ENCODE results near the gene CLK3.

Gene CLK3

GRCh38 chr15:74603026-74603788, 12.4 kb upstream of the CLK3 start:
- DNase-seq (ENCODE audit: low read depth in 4 of 4, low spot score in 1 of 4), result no peak

GRCh38 chr15:74603789-74604705, 11.6 kb upstream of the CLK3 start:
- no peak for DNase-seq (ENCODE audit: low read depth in 4 of 4, low spot score in 1 of 4)

GRCh38 chr15:74604983-74605794, 10.4 kb upstream of the CLK3 start:
- no peak for DNase-seq (ENCODE audit: low read depth in 4 of 4, low spot score in 1 of 4)

GRCh38 chr15:74605795-74606150, 9.9 kb upstream of the CLK3 start:
- no peak for DNase-seq (ENCODE audit: low read depth in 4 of 4, low spot score in 1 of 4)

DNA sequence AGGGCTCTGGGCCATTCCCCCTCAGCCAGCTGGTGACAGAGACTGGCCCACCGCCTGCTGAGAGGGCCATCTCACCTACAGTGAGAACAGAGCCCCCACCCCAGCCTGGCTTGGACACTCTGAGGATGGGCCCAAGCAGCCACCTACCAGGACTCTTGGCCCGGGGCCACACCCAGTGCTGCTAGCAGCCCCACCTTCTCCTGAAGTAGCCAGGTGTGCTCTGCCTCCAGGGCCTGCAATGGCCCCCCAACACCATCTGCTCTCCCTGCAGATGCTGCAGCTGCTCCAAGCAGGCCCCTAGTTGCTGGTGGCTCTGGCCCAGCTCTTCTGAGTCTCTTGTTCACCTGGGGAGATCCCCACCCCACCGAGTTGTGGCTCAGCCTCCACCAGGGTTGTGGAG, 6.8 kb upstream of the CLK3 start:
- no peak for DNase-seq (ENCODE audit: low read depth in 4 of 4, low spot score in 1 of 4)

GRCh38 chr15:74609938-74610301, 5.7 kb upstream of the CLK3 start:
- no peak for DNase-seq (ENCODE audit: low read depth in 4 of 4, low spot score in 1 of 4)

GRCh38 chr15:74610302-74610951, 5.2 kb upstream of the CLK3 start:
- DNase-seq (ENCODE audit: low read depth in 4 of 4, low spot score in 1 of 4), result no peak

DNA sequence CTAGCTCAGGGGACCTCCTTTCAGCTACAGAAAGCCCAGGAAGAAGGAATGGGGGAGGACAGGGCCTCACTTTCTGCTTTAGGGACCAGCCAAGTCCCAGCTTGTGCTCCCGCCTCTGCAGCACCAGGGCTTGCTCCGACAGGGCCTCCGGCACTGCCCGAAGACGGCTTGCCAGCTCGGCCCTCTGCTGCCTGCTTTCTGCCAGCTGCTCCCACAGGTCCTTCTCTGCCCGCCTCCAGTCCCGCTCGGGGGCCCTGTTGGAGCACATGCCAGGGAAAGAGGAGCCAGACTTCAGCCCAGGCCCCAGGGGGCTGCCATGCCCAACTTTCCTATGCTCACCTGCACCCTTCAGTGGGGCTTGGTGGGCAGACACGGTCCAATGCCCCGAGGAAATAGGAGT, 4.3 kb upstream of the CLK3 start:
- DNase-seq (ENCODE audit: low read depth in 4 of 4, low spot score in 1 of 4), result no peak

DNA sequence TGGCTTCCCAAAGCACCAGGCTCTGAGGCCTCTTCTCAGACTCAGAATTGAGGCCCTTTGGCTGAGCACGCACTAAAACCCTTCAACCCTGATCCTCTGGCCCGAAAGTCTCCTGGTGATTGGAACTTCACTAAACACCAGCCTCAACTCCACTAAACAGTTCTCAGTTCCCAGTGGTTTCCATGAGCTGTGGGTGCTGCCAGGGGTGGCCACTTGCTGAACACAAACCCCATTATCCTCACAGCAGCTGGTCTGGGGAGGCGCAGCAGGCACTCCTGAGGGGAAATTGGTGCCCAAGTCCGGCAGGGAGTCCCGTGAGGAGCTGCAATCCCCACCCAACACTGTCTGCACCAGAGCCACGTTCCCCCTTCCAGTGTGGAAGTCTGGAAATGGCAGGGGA, 3.8 kb upstream of the CLK3 start:
- DNase-seq (ENCODE audit: low read depth in 4 of 4, low spot score in 1 of 4), result no peak

- no peak for DNase-seq (ENCODE audit: low read depth in 4 of 4, low spot score in 1 of 4)
Observed at GRCh38 chr15:74612677-74613076, 3.0 kb upstream of the CLK3 start.

- DNase-seq (ENCODE audit: low read depth in 4 of 4, low spot score in 1 of 4), result no peak
Observed at GRCh38 chr15:74613089-74613952, 2.3 kb upstream of the CLK3 start.

GRCh38 chr15:74613953-74614743, 1.5 kb upstream of the CLK3 start:
- DNase-seq (ENCODE audit: low read depth in 4 of 4, low spot score in 1 of 4), result no peak

GRCh38 chr15:74614744-74615507, 710 bp upstream of the CLK3 start:
- peak; percentile 49 to 83 (median 68) for DNase-seq (ENCODE audit: low read depth in 4 of 4, low spot score in 1 of 4)

DNA sequence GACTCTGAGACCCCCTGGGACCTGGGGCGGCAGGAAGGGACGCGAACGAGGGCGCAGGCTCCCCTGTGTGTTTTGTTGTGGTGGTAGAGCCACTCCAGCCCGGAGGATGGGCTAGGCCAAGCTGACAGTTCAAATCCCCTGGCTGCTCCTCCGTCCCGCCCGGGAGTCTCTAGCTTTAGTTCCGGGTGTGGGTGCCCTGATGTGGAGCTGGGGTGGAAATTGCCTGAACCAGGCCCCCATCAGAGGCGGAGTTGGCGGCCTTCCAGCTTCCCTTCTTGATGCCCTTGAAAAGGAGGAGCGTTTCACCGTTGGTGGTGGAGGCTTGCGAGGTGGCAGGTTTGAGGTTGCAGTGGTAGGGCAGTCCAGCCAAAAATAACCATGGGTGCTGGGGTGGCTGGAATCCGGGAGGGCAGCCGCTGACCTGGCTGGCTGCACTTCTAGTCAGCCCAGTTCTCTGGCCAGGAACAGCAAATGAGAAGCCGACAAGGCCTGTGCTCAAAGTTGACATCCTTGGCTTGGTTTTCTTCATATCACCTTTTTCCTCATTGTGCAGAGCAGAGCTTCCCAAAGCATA, 817 bp downstream of the CLK3 start:
- peak; percentile 22 to 44 (median 38) for DNase-seq (ENCODE audit: low read depth in 4 of 4, low spot score in 1 of 4)

- DNase-seq (ENCODE audit: low read depth in 4 of 4, low spot score in 1 of 4), result no peak
Observed at GRCh38 chr15:74616996-74617395, 1.4 kb downstream of the CLK3 start.

GRCh38 chr15:74618841-74619596, 3.4 kb downstream of the CLK3 start:
- no peak for DNase-seq (ENCODE audit: low read depth in 4 of 4, low spot score in 1 of 4)

DNA sequence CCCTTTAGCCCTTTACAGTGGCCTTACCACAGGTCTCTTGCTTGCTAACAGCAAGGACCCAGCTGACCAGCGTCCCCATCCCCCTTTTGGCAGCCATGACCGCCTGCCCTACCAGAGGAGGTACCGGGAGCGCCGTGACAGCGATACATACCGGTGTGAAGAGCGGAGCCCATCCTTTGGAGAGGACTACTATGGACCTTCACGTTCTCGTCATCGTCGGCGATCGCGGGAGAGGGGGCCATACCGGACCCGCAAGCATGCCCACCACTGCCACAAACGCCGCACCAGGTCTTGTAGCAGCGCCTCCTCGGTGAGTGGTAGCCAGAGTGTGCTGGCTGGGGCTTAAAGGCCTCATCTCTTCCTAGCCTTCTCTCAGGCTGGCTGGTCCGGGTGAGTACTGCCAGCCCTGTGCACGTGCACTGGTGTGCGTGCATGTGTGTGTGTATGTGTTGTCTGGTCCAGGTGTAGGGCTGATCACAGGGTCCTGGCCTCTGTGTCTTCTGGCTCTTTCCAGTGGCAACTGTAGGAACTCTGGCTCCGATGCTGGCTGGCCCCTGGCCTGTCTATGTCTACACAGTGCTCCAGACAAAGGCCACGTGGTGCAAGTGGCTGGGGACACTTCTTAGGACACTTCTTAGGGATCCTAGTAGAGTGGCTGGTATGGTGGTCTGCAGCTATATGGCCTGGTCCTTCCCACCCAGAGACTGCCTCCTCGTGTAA, 4.4 kb downstream of the CLK3 start:
- no peak for DNase-seq (ENCODE audit: low read depth in 4 of 4, low spot score in 1 of 4)

All from stimulated activated CD4-positive, alpha-beta T cell treated with anti-CD3 and anti-CD28 coated beads, Interleukin-1b, Interleukin-23, amount 100 ng/mL, for 24 hours (primary cell).